HL-60 (cell line): Measurements from ENCODE around the gene GPR141.

ENCODE experiments used
- DNase-seq, 2 experiments: peaks; one replicate each; pipeline ENCODE4 v3.0.0-alpha.2; 2010 to 2020; ENCODE audit warnings: low read depth in 1 of 2, low spot score in 1 of 2
- H3K27ac ChIP-seq: fragments of 250-450 bp; sonication (Bioruptor Pico); replicated peaks from 2 replicates; pipeline ENCODE4 v1.5.1; 2020; ENCODE audit warnings: mild to moderate bottlenecking, moderate library complexity
- H3K27me3 ChIP-seq: fragments of 250-450 bp; sonication (Bioruptor Pico); 2 replicates; pipeline ENCODE4 v1.5.1; 2021; ENCODE audit warnings: mild to moderate bottlenecking, moderate library complexity; ENCODE audit not compliant: insufficient read depth, poor library complexity, severe bottlenecking
- H3K4me3 ChIP-seq: replicated peaks from 2 replicates; pipeline ENCODE4 v1.5.1; 2011; ENCODE audit warnings: mild to moderate bottlenecking, control low read depth, low read length; ENCODE audit not compliant: insufficient read depth
- GABPA ChIP-seq: IDR thresholded peaks from 2 replicates; pipeline ENCODE4 v1.6.1; 2012; ENCODE audit warnings: low read depth
- POLR2AphosphoS5 ChIP-seq: IDR thresholded peaks from 2 replicates; pipeline ENCODE4 v1.6.1; 2012; ENCODE audit warnings: low read depth
- SPI1 ChIP-seq: IDR thresholded peaks from 2 replicates; pipeline ENCODE4 v1.6.1; 2012; ENCODE audit warnings: low read depth, mild to moderate bottlenecking, borderline replicate concordance
- TF ChIP-seq, protein P1 (sequence below): IDR thresholded peaks from one replicate; pipeline ENCODE4 v1.5.1; 2011; ENCODE audit warnings: low read length, control low read depth, inconsistent platforms; ENCODE audit not compliant: insufficient read depth
- TF ChIP-seq, protein P2 (sequence below): IDR thresholded peaks from 2 replicates; pipeline ENCODE4 v1.6.1; 2012; ENCODE audit warnings: low read depth; ENCODE audit not compliant: insufficient replicate concordance

The GPR141 gene

DNA sequence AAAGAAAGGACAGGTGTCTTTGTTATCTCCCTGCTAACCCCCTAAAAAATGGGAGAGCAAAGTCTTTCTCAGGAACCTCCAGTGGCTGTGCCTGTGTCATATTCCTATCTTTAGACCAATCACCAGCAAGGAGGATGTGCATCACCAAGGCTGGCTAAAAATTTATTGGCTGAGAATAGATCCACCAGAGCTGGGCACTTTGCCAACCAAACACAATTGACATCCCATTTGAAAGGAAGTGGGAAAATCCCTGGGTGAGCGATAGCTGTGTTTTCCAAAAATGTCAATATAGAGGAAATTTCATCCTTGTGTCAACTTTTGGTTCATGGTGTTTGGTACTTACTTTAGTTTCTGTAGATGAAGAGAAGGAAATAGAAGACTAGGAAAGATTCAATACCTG, 13.1 kb upstream of the GPR141 start:
- no peak for DNase-seq
- TF ChIP-seq SPI1 (no peak), GABPA (no peak), POLR2AphosphoS5 (no peak)
- TF ChIP-seq, protein P1, sequence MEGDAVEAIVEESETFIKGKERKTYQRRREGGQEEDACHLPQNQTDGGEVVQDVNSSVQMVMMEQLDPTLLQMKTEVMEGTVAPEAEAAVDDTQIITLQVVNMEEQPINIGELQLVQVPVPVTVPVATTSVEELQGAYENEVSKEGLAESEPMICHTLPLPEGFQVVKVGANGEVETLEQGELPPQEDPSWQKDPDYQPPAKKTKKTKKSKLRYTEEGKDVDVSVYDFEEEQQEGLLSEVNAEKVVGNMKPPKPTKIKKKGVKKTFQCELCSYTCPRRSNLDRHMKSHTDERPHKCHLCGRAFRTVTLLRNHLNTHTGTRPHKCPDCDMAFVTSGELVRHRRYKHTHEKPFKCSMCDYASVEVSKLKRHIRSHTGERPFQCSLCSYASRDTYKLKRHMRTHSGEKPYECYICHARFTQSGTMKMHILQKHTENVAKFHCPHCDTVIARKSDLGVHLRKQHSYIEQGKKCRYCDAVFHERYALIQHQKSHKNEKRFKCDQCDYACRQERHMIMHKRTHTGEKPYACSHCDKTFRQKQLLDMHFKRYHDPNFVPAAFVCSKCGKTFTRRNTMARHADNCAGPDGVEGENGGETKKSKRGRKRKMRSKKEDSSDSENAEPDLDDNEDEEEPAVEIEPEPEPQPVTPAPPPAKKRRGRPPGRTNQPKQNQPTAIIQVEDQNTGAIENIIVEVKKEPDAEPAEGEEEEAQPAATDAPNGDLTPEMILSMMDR = no peak
- TF ChIP-seq, protein P2, sequence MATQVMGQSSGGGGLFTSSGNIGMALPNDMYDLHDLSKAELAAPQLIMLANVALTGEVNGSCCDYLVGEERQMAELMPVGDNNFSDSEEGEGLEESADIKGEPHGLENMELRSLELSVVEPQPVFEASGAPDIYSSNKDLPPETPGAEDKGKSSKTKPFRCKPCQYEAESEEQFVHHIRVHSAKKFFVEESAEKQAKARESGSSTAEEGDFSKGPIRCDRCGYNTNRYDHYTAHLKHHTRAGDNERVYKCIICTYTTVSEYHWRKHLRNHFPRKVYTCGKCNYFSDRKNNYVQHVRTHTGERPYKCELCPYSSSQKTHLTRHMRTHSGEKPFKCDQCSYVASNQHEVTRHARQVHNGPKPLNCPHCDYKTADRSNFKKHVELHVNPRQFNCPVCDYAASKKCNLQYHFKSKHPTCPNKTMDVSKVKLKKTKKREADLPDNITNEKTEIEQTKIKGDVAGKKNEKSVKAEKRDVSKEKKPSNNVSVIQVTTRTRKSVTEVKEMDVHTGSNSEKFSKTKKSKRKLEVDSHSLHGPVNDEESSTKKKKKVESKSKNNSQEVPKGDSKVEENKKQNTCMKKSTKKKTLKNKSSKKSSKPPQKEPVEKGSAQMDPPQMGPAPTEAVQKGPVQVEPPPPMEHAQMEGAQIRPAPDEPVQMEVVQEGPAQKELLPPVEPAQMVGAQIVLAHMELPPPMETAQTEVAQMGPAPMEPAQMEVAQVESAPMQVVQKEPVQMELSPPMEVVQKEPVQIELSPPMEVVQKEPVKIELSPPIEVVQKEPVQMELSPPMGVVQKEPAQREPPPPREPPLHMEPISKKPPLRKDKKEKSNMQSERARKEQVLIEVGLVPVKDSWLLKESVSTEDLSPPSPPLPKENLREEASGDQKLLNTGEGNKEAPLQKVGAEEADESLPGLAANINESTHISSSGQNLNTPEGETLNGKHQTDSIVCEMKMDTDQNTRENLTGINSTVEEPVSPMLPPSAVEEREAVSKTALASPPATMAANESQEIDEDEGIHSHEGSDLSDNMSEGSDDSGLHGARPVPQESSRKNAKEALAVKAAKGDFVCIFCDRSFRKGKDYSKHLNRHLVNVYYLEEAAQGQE = no peak

DNA sequence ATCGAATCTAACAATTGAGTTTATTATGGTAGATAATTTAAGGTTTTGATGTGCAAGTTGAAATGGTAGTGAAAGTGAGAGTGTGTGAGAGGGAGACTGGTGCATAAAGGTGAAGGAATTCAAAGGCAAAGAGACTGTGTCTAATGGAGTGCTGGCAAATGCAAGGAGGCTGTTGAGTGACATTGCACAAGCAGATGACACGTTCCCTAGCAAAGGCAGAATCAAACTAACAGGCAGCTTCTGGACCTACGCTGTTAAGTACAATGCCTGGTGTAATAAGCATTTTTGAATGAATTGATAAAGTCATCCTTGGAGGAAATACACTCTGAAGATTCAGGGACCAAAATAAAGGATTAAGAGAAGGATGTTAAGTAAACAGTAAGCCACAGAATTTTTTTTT, 11.7 kb upstream of the GPR141 start:
- peak in 1 of 2 experiments; percentile 69 for DNase-seq
- Histone ChIP-seq H3K27ac (peak overlapping the region; percentile 32), H3K4me3 (no peak overlapping the region), H3K27me3 (no peaks in the 10 kb centered on the region)
- TF ChIP-seq, protein P2 = no peak
- no peak for TF ChIP-seq POLR2AphosphoS5
- TF ChIP-seq, protein P1 = no peak
- TF ChIP-seq GABPA = no peak
- no peak for TF ChIP-seq SPI1

More for the DNA sequence above, 13.1 kb upstream of the GPR141 start:
- H3K4me3 ChIP-seq = no peak overlapping the region
- H3K27me3 ChIP-seq = no peaks in the 10 kb centered on the region
- H3K27ac ChIP-seq = peak overlapping the region; percentile 15; the same call in 1 of the 2 replicates

DNA sequence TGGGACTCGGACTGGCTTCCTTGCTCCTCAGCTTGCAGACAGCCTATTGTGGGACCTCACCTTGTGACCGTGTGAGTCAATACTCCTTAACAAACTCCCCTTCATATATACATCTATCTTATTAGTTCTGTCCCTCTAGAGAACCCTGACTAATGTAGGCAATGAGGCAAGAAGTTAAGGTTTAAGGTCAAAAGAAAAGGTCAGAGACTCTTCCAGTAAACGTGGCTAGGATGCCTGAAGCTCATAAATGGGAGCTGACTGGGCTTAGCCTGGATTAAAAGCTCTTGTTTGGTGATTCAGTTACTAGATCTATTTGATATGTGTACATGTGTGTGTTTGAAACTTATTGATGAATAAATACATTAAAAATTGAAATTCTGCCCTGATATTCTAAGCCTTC, 10.6 kb upstream of the GPR141 start:
- TF ChIP-seq, protein P2 = no peak
- no peak for TF ChIP-seq GABPA
- TF ChIP-seq POLR2AphosphoS5 = no peak
- TF ChIP-seq, protein P1 = no peak
- no peak for TF ChIP-seq SPI1
- Histone ChIP-seq H3K27me3 (no peaks in the 10 kb centered on the region), H3K27ac (peak overlapping the region; percentile 22), H3K4me3 (no peak overlapping the region)
- no peak for DNase-seq
